Naive thymus-derived CD8-positive, alpha-beta T cell (primary cell): ENCODE measurements around the gene ABHD5. TPM values are rescaled to one million over a fixed set of nuclear protein-coding genes. Genes with fewer than 3 reads are reported as not detected.
A peak's percentile ranks its signal among the peaks of the same experiment; 100 is the strongest.

Experiments used
- ATAC-seq, 2 donors: fragments of 150-1000 bp; cut with Tn5 transposase in 1 of 2; sonication (Bioruptor Pico), chemical (Tn5 transposase) in 1 of 2; 1 replicate in 1 of 2; 2 replicates in 1 of 2; pipeline ENCODE4 v1.10.0; 2021; ENCODE audit warnings: mild to moderate bottlenecking in 2 of 2, moderate library complexity in 2 of 2
- POLR2A ChIA-PET: fragments of 350-600 bp; sonication (Branson Sonifier 250); formaldehyde crosslinking; loops from one replicate; lab custom pipeline; 2021; ENCODE audit warnings: antibody characterized with exemption; lab: Charles Lee
- DNase-seq, 10 donors: peaks; one replicate each; pipeline versions ENCODE4 v3.0.0 to v3.0.0-alpha.2; 2020 to 2022
- H3K27ac Mint-ChIP-seq, 10 donors: one replicate each; pipeline ENCODE4 v1.8.0; 2020 to 2022; ENCODE audit warnings: mild to moderate bottlenecking in 10 of 10, mixed read lengths in 10 of 10, moderate library complexity in 4 of 10, inconsistent platforms in 1 of 10
- H3K27me3 Mint-ChIP-seq, 5 donors: one replicate each; pipeline ENCODE4 v1.8.0; 2021 to 2022; ENCODE audit warnings: mixed read lengths in 5 of 5
- H3K36me3 Mint-ChIP-seq, 3 donors: one replicate each; pipeline ENCODE4 v1.8.0; 2020 to 2022; ENCODE audit warnings: mixed read lengths in 3 of 3, mild to moderate bottlenecking in 2 of 3, inconsistent platforms in 1 of 3
- H3K4me1 Mint-ChIP-seq, 4 donors: one replicate each; pipeline ENCODE4 v1.8.0; 2021 to 2022; ENCODE audit warnings: mixed read lengths in 4 of 4
- H3K4me3 Mint-ChIP-seq, 10 donors: one replicate each; pipeline ENCODE4 v1.8.0; 2020 to 2022; ENCODE audit warnings: mild to moderate bottlenecking in 10 of 10, mixed read lengths in 10 of 10, moderate library complexity in 6 of 10, inconsistent platforms in 1 of 10
- H3K9me3 Mint-ChIP-seq, 9 donors: one replicate each; pipeline ENCODE4 v1.8.0; 2020 to 2022; ENCODE audit warnings: mixed read lengths in 9 of 9, mild to moderate bottlenecking in 3 of 9, inconsistent platforms in 1 of 9, moderate library complexity in 1 of 9
- polyA plus RNA-seq, 3 donors: library from polyadenylated mRNA; unstranded; fragments of 300-500 nt; fragmentation: Illumina TruSeq; gene quantifications; one replicate each; pipeline ENCODE4 v1.2.3, GENCODE V29; 2021
- total RNA-seq, 8 experiments: library from RNA in 2 of 8; stranded (reverse) in 2 of 8; gene quantifications; one replicate each; pipeline ENCODE4 v1.2.3 and lab custom pipeline; 2021 to 2026

The ABHD5 gene
- total and polyA plus RNA-seq, 5 experiments from 2014 or later: 1.7 to 6.9 (median 4.0) TPM

DNA sequence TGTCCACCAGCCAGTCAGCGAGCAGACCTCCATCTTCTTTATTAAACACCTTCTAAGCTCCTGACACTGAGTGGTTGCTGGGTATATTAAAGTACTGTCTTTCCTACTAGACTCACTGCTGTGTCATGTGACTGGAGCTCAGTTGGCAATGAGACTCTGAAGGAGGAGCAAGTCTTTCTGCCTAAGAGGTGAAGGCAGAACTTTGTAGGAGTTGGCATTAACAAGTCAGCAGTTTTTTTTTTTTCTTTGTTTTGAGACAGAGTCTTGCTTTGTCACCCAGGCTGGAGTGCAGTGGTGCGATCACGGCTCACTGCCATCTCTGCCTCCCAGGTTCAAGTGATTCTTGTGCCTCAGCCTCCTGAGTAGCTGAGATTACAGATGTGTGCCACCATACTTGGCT is 62.2 kb downstream of the ABHD5 start:
- H3K27ac Mint-ChIP-seq: peak overlapping the region in 2 of 10 donors; percentile 39 to 54
- POLR2A ChIA-PET: interaction anchor here (1.7 kb wide), 1 partner anchor 10 kb away, joined by 5 read pairs; no protein-coding TSS in a partner anchor
- H3K4me1 Mint-ChIP-seq: peaks cover 20 to 44% (median 37%) of the 10 kb centered on the region in 4 donors

GRCh38 chr3:43753741-43754715 is 63.3 kb downstream of the ABHD5 start:
- H3K27ac Mint-ChIP-seq: peak overlapping the region in 7 of 10 donors; percentile 21 to 98 (median 92)
- H3K27me3 Mint-ChIP-seq: no peaks in the 10 kb centered on the region
- peaks cover 27 to 54% (median 47%) of the 10 kb centered on the region in 4 donors for H3K4me1 Mint-ChIP-seq
- H3K9me3 Mint-ChIP-seq: peaks cover 0 to 3% (median 0%) of the 10 kb centered on the region in 9 donors
- peak overlapping the region in 1 of 10 donors; percentile 13 for H3K4me3 Mint-ChIP-seq
- no peak for ATAC-seq
- POLR2A ChIA-PET: interaction anchor here (0.9 to 3.2 kb wide), 2 partner anchors 12 to 64 kb away, joined by 3 to 16 read pairs; no protein-coding TSS in a partner anchor
- no peaks in the 10 kb centered on the region for H3K36me3 Mint-ChIP-seq
- DNase-seq: no peak

More for the DNA sequence above, 62.2 kb downstream of the ABHD5 start:
- Mint-ChIP-seq H3K36me3 (no peaks in the 10 kb centered on the region), H3K27me3 (peaks cover 0 to 2% (median 0%) of the 10 kb centered on the region in 5 donors), H3K9me3 (peaks cover 0 to 3% (median 0%) of the 10 kb centered on the region in 9 donors), H3K4me3 (no peak overlapping the region)
- ATAC-seq (no peak), DNase-seq (no peak)

GRCh38 chr3:43755516-43756200 is 64.9 kb downstream of the ABHD5 start:
- Mint-ChIP-seq H3K4me1 (peaks cover 31 to 60% (median 52%) of the 10 kb centered on the region in 4 donors), H3K9me3 (peaks cover 0 to 3% (median 0%) of the 10 kb centered on the region in 9 donors), H3K4me3 (peak overlapping the region; percentile 29 to 77 (median 64)), H3K36me3 (no peaks in the 10 kb centered on the region), H3K27ac (peak overlapping the region; percentile 92 to 98 (median 96)), H3K27me3 (no peaks in the 10 kb centered on the region)
- DNase-seq (peak in 8 of 10 donors; percentile 8 to 74 (median 42)), ATAC-seq (peak; percentile 99)
- POLR2A ChIA-PET: interaction anchor here (1.2 to 3.2 kb wide), 4 partner anchors 9 to 134 kb away, joined by 3 to 16 read pairs (median 4); partner anchors contain the start of gene ANO10

GRCh38 chr3:43757666-43758321 is 67.1 kb downstream of the ABHD5 start:
- peak overlapping the region in 7 of 10 donors; percentile 2 to 67 (median 37) for H3K4me3 Mint-ChIP-seq
- no peak for DNase-seq
- peak overlapping the region in 8 of 10 donors; percentile 38 to 98 (median 82) for H3K27ac Mint-ChIP-seq
- no peak for ATAC-seq
- H3K27me3 Mint-ChIP-seq: no peaks in the 10 kb centered on the region
- H3K9me3 Mint-ChIP-seq: peaks cover 0 to 3% (median 0%) of the 10 kb centered on the region in 9 donors
- POLR2A ChIA-PET: interaction anchor here (3.2 kb wide), 1 partner anchor 68 kb away, joined by 16 read pairs; no protein-coding TSS in a partner anchor
- H3K36me3 Mint-ChIP-seq: no peaks in the 10 kb centered on the region
- H3K4me1 Mint-ChIP-seq: peaks cover 25 to 58% (median 51%) of the 10 kb centered on the region in 4 donors

- POLR2A ChIA-PET: no interaction called here
- Mint-ChIP-seq H3K4me3 (no peak overlapping the region), H3K27me3 (no peaks in the 10 kb centered on the region), H3K27ac (peak overlapping the region in 8 of 10 donors; percentile 12 to 97 (median 67)), H3K9me3 (peaks cover 0 to 3% (median 0%) of the 10 kb centered on the region in 9 donors), H3K4me1 (peaks cover 25 to 55% (median 49%) of the 10 kb centered on the region in 4 donors), H3K36me3 (no peaks in the 10 kb centered on the region)
- DNase-seq (no peak), ATAC-seq (no peak)
Observed at GRCh38 chr3:43758592-43759225, 68.0 kb downstream of the ABHD5 start.

- Mint-ChIP-seq H3K27ac (peak overlapping the region in 7 of 10 donors; percentile 22 to 95 (median 64)), H3K27me3 (no peaks in the 10 kb centered on the region), H3K4me1 (peaks cover 25 to 51% (median 47%) of the 10 kb centered on the region in 4 donors), H3K4me3 (no peak overlapping the region), H3K36me3 (no peaks in the 10 kb centered on the region), H3K9me3 (peaks cover 0 to 3% (median 0%) of the 10 kb centered on the region in 9 donors)
- peak in 3 of 10 donors; percentile 32 to 63 (median 38) for DNase-seq
- peak; percentile 37 to 57 for ATAC-seq
- POLR2A ChIA-PET: interaction anchor here (1.1 kb wide), 1 partner anchor 9 kb away, joined by 4 read pairs; no protein-coding TSS in a partner anchor
Observed at GRCh38 chr3:43759297-43759782, 68.6 kb downstream of the ABHD5 start.

- peak overlapping the region in 2 of 10 donors; percentile 24 to 64 for H3K27ac Mint-ChIP-seq
- ATAC-seq (no peak), DNase-seq (no peak)
- H3K27me3 Mint-ChIP-seq: no peaks in the 10 kb centered on the region
- H3K9me3 Mint-ChIP-seq: peaks cover 0 to 3% (median 0%) of the 10 kb centered on the region in 9 donors
- H3K4me1 Mint-ChIP-seq: peaks cover 25 to 45% (median 41%) of the 10 kb centered on the region in 4 donors
- no peak overlapping the region for H3K4me3 Mint-ChIP-seq
- no peaks in the 10 kb centered on the region for H3K36me3 Mint-ChIP-seq
- POLR2A ChIA-PET: interaction anchor here (1.1 kb wide), 1 partner anchor 9 kb away, joined by 4 read pairs; no protein-coding TSS in a partner anchor
Observed at GRCh38 chr3:43759938-43760337, 69.2 kb downstream of the ABHD5 start.

GRCh38 chr3:43760938-43761337 is 70.2 kb downstream of the ABHD5 start:
- ATAC-seq (no peak), DNase-seq (no peak)
- Mint-ChIP-seq H3K9me3 (peaks cover 0 to 3% (median 0%) of the 10 kb centered on the region in 9 donors), H3K27me3 (no peaks in the 10 kb centered on the region), H3K4me3 (no peak overlapping the region), H3K27ac (no peak overlapping the region), H3K36me3 (no peaks in the 10 kb centered on the region), H3K4me1 (peaks cover 19 to 35% (median 31%) of the 10 kb centered on the region in 4 donors)
- POLR2A ChIA-PET: no interaction called here

DNA sequence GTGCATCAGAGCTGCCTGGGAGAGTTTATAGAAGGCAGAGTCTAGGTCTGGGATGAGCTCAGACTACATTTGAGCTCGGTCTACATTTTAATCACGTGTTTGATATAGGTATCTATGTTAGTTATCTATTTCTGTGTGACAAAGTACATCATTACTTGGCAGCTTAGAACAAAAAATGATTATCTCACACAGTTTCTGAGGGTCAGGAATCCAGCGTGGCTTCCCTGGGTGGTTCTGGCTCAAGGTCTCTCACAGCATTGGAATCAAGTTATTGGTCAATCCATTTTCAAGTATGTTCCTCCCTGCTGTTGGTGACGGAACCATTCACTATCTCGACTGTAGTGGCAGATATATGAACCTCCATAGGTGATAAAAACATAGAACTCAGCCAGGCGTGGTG is 71.7 kb downstream of the ABHD5 start:
- Mint-ChIP-seq H3K4me3 (no peak overlapping the region), H3K9me3 (peaks cover 0 to 2% (median 0%) of the 10 kb centered on the region in 9 donors), H3K4me1 (peaks cover 16 to 21% (median 20%) of the 10 kb centered on the region in 4 donors), H3K36me3 (no peaks in the 10 kb centered on the region), H3K27me3 (peaks cover 0 to 3% (median 0%) of the 10 kb centered on the region in 5 donors), H3K27ac (no peak overlapping the region)
- POLR2A ChIA-PET: no interaction called here
- ATAC-seq (no peak), DNase-seq (no peak)

DNA sequence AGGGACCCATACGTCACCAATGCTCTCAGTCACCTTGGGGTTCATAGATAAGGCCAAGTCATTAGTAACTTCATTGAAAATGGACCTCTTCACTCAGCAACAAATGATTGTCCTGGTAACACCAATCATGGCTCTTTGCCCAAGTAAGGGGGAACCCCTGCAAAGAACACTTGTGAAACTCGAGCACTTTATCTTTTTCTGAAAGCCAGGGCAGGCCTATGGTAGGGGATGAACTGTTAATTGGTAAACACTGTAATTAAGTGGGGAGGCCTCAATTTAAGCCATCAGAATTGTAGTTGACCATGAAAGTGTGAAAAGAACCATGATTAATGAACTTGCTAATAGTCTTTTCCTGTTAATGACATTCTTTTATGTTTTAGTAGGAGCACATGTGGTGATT is 73.3 kb downstream of the ABHD5 start:
- DNase-seq: no peak
- POLR2A ChIA-PET: interaction anchor here (1.2 kb wide), 1 partner anchor 8 kb away, joined by 3 read pairs; no protein-coding TSS in a partner anchor
- Mint-ChIP-seq H3K4me1 (peaks cover 4 to 13% (median 6%) of the 10 kb centered on the region in 4 donors), H3K27me3 (peaks cover 0 to 14% (median 0%) of the 10 kb centered on the region in 5 donors), H3K9me3 (no peaks in the 10 kb centered on the region), H3K4me3 (no peak overlapping the region), H3K27ac (no peak overlapping the region), H3K36me3 (no peaks in the 10 kb centered on the region)
- ATAC-seq: no peak

DNA sequence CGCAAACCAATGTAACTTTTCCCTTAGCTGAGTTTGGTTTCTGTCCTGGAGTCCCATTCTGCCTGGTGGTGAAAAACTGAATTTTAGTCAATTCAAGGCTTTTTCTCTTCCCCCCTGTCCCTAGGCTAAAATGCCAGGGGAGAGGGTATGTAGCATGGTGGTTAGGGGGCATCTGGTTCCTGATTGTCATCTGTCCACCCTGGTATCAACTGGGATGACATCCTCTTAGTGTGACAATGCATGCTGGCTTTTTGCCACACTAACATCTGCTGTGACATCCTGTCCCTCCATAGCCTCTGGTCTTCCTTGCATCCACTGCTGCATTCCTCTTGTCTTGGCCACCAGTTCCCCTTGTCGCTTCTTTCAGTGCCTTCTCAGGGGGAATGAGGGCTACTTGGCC is 73.7 kb downstream of the ABHD5 start:
- Mint-ChIP-seq H3K9me3 (no peaks in the 10 kb centered on the region), H3K4me1 (peaks cover 4 to 13% (median 6%) of the 10 kb centered on the region in 4 donors), H3K4me3 (no peak overlapping the region), H3K36me3 (no peaks in the 10 kb centered on the region), H3K27ac (no peak overlapping the region), H3K27me3 (peaks cover 0 to 14% (median 0%) of the 10 kb centered on the region in 5 donors)
- POLR2A ChIA-PET: interaction anchor here (1.2 kb wide), 1 partner anchor 9 kb away, joined by 3 read pairs; no protein-coding TSS in a partner anchor
- DNase-seq: no peak
- no peak for ATAC-seq
